ENCODE measurements around the gene ARID1B. TPM values are rescaled to one million over a fixed set of nuclear protein-coding genes. Genes with fewer than 3 reads are reported as not detected.

ARID1B gene
- total and polyA plus RNA-seq, 9 of the 15 experiments (the other 6 are each of a cell fraction or from before 2014, with no cell fraction given): 12.5 to 50.5 (median 25.8) TPM

DNA sequence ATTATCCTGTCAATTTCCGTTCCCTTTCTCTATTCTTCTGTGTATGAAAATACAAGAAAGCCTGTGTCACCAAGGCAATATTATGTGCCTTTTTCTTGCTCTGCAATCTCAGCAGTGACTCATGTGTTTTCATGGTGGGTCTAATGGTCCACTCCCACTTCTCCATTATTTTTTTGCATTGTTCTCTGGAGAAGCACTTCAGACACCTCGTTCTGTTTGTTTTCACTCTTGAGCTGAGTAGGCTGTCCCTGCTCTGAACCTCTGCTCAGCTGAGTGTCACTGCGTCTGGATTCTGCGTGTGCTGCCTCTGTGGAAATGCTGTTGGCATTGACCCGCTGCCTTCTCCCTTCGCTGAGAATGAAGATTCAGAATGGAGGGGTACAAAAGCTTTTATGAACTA, 315.6 kb downstream of the ARID1B start:
- ChIA-PET CTCF (ENCODE audit: low intra/inter-chr PET ratio) (interaction anchor here (0.5 kb wide), 1 partner anchor 91 kb away, joined by 3 read pairs; no protein-coding TSS in a partner anchor), POLR2A (no interaction called here)
- H4K20me1 ChIP-seq (replicated peaks; ENCODE audit: control insufficient read depth, insufficient read depth, low read length): no peaks in the 10 kb centered on the region
- BruUV-seq (replicated peaks): no TSS peak
- in situ Hi-C loops (cut with MboI) (no loop called here), intact Hi-C loops (cut with micrococcal nuclease) (no loop called here)
- no peak overlapping the region for H3K27ac ChIP-seq (ENCODE audit: extremely low read depth, low read depth, low read length)
- H2AFZ ChIP-seq (ENCODE audit: low read depth, low read length): no peak overlapping the region
- FAIRE-seq: no peak
- no peak overlapping the region for H3K4me3 ChIP-seq
- ATAC-seq: no peak
- H3K36me3 ChIP-seq (ENCODE audit: control insufficient read depth, insufficient read depth, low read length): peaks cover 6% of the 10 kb centered on the region; the same call in 1 of the 3 replicates
- H3K9ac ChIP-seq (ENCODE audit: insufficient read depth in 1 of 2, low read depth in 2 of 2, low read length in 2 of 2): no peak overlapping the region
- H3K79me2 ChIP-seq (ENCODE audit: control insufficient read depth, insufficient read depth, low read length): no peaks in the 10 kb centered on the region
- TF ChIP-seq MAFG (tag; conservative IDR thresholded peaks at IDR 0.05) (0 out of 2 replicates have a peak, but pooled peaks have one; percentile 9), SMARCB1 (IDR thresholded peaks at IDR 0.05; ENCODE audit: insufficient read length, low read depth) (no peak)
- no peaks in the 10 kb centered on the region for H3K27me3 ChIP-seq (ENCODE audit: control insufficient read depth in 2 of 2, insufficient read depth in 2 of 2, low read length in 2 of 2)
- no peaks in the 10 kb centered on the region for H3K9me1 ChIP-seq (ENCODE audit: control insufficient read depth, insufficient read depth, low read length)
- no peak for DNase-seq (ENCODE audit: extremely low read depth in 1 of 4, low spot score in 3 of 4)
- 80% methylated on average over 6 of the region's 6 CpGs for WGBS (ENCODE audit: insufficient coverage, low coverage, missing lambda C conversion rate)
- H3K4me2 ChIP-seq (ENCODE audit: insufficient read depth, low read length): no peak overlapping the region
- no peaks in the 10 kb centered on the region for H3K4me1 ChIP-seq (replicated peaks in 1 of 2; ENCODE audit: control insufficient read depth in 2 of 2, insufficient read depth in 2 of 2, low read length in 2 of 2)
- no peaks in the 10 kb centered on the region for H3K9me3 ChIP-seq (replicated peaks; ENCODE audit: control insufficient read depth, insufficient read depth, low read depth, low read length)

DNA sequence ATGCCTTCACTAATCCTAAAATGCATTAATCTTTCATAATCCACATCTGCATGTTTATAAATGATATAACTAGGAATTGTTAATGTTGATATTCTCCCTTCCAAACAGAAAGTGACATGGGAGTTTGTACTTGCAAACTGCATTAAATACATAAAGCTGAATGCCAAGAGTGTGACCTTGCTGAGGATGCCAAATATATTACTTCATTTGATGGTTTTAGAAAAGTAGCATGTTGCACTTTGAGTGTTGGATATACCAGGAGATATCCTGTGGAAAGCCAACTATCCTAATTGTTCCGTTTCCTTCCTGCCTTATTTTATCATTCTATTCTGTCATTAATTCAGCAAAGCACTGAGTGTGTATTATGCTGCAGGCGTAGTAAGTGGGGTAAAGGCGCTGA, 316.4 kb downstream of the ARID1B start:
- Histone ChIP-seq H3K27ac (ENCODE audit: extremely low read depth, low read depth, low read length) (no peak overlapping the region), H2AFZ (ENCODE audit: low read depth, low read length) (no peak overlapping the region), H3K9me1 (ENCODE audit: control insufficient read depth, insufficient read depth, low read length) (no peaks in the 10 kb centered on the region), H3K4me3 (no peak overlapping the region), H3K79me2 (ENCODE audit: control insufficient read depth, insufficient read depth, low read length) (no peaks in the 10 kb centered on the region), H3K9me3 (replicated peaks; ENCODE audit: control insufficient read depth, insufficient read depth, low read depth, low read length) (no peaks in the 10 kb centered on the region), H3K4me2 (ENCODE audit: insufficient read depth, low read length) (no peak overlapping the region), H3K36me3 (ENCODE audit: control insufficient read depth, insufficient read depth, low read length) (peaks cover 9% of the 10 kb centered on the region; the same call in 1 of the 3 replicates), H3K4me1 (replicated peaks in 1 of 2; ENCODE audit: control insufficient read depth in 2 of 2, insufficient read depth in 2 of 2, low read length in 2 of 2) (no peaks in the 10 kb centered on the region), H3K27me3 (ENCODE audit: control insufficient read depth in 2 of 2, insufficient read depth in 2 of 2, low read length in 2 of 2) (no peaks in the 10 kb centered on the region), H4K20me1 (replicated peaks; ENCODE audit: control insufficient read depth, insufficient read depth, low read length) (no peaks in the 10 kb centered on the region), H3K9ac (ENCODE audit: insufficient read depth in 1 of 2, low read depth in 2 of 2, low read length in 2 of 2) (no peak overlapping the region)
- CTCF ChIA-PET (ENCODE audit: low intra/inter-chr PET ratio): interaction anchor here (0.6 kb wide), 1 partner anchor 22 kb away, joined by 3 read pairs; no protein-coding TSS in a partner anchor
- 91% methylated on average over 3 of the region's 3 CpGs for WGBS (ENCODE audit: insufficient coverage, low coverage, missing lambda C conversion rate)
- no TSS peak for BruUV-seq (replicated peaks)
- DNase-seq (ENCODE audit: extremely low read depth in 1 of 4, low spot score in 3 of 4) (no peak), FAIRE-seq (peak; percentile 37), ATAC-seq (no peak)
- intact Hi-C loops (cut with micrococcal nuclease): no loop called here
- in situ Hi-C loops (cut with MboI): no loop called here
- POLR2A ChIA-PET: interaction anchor here (1.2 kb wide), 1 partner anchor 10 kb away, joined by 7 read pairs; no protein-coding TSS in a partner anchor
- TF ChIP-seq, protein P1, sequence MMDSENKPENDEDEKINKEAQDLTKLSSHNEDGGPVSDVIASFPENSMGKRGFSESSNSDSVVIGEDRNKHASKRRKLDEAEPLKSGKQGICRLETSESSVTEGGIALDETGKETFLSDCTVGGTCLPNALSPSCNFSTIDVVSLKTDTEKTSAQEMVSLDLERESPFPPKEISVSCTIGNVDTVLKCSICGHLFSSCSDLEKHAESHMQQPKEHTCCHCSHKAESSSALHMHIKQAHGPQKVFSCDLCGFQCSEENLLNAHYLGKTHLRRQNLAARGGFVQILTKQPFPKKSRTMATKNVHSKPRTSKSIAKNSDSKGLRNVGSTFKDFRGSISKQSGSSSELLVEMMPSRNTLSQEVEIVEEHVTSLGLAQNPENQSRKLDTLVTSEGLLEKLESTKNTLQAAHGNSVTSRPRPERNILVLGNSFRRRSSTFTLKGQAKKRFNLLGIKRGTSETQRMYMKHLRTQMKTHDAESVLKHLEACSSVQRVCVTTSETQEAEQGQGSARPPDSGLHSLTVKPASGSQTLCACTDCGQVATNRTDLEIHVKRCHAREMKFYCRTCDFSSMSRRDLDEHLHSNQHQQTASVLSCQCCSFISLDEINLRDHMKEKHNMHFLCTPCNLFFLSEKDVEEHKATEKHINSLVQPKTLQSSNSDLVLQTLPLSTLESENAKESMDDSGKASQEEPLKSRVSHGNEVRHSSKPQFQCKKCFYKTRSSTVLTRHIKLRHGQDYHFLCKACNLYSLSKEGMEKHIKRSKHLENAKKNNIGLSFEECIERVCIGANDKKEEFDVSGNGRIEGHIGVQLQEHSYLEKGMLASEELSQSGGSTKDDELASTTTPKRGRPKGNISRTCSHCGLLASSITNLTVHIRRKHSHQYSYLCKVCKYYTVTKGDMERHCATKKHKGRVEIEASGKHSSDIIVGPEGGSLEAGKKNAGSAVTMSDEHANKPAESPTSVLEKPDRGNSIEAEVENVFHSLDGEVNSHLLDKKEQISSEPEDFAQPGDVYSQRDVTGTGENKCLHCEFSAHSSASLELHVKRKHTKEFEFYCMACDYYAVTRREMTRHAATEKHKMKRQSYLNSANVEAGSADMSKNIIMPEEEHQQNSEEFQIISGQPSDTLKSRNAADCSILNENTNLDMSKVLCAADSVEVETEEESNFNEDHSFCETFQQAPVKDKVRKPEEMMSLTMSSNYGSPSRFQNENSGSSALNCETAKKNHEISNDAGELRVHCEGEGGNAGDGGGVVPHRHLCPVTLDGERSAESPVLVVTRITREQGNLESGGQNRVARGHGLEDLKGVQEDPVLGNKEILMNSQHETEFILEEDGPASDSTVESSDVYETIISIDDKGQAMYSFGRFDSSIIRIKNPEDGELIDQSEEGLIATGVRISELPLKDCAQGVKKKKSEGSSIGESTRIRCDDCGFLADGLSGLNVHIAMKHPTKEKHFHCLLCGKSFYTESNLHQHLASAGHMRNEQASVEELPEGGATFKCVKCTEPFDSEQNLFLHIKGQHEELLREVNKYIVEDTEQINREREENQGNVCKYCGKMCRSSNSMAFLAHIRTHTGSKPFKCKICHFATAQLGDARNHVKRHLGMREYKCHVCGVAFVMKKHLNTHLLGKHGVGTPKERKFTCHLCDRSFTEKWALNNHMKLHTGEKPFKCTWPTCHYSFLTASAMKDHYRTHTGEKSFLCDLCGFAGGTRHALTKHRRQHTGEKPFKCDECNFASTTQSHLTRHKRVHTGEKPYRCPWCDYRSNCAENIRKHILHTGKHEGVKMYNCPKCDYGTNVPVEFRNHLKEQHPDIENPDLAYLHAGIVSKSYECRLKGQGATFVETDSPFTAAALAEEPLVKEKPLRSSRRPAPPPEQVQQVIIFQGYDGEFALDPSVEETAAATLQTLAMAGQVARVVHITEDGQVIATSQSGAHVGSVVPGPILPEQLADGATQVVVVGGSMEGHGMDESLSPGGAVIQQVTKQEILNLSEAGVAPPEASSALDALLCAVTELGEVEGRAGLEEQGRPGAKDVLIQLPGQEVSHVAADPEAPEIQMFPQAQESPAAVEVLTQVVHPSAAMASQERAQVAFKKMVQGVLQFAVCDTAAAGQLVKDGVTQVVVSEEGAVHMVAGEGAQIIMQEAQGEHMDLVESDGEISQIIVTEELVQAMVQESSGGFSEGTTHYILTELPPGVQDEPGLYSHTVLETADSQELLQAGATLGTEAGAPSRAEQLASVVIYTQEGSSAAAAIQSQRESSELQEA (IDR thresholded peaks at IDR 0.05; ENCODE audit: low read depth): no peak
